MM.1S (cell line): ENCODE data around the gene MEPE.

Experiments used
- CTCF ChIP-seq: fragments of 300-600 bp; sonication (generic); IDR thresholded peaks from 2 replicates; pipeline ENCODE4 v1.5.1; 2016; ENCODE audit warnings: antibody characterized with exemption, low read length, mixed read lengths
- EZH2 ChIP-seq: fragments of 300-600 bp; sonication (generic); optimal IDR thresholded peaks from 2 replicates; pipeline ENCODE3; 2017; ENCODE audit warnings: low read depth, mild to moderate bottlenecking, antibody characterized with exemption, low read length, mixed read lengths

DNA sequence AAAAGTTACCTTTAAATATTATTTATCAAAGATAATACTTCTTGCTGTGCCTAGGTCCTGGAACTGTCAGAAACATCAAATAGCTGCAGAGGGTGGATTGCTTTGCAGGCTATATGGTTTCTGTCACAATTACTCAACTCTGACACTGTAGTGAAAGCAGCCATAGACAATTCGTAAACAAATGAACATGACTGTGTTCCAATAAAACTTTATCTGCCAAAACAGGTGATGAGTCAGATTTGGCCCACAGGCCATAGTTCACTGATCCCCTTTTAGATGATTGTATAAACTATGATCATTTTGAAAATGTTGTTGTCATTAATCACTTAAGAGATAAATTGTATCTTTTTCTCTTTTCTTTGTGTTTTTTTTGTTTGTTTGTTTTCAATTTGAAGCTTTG lies 8.4 kb upstream of the MEPE start:
- no peak for TF ChIP-seq CTCF
- no peak for TF ChIP-seq EZH2
